ENCODE data around the gene CYP26B1. TPM values are rescaled to one million over a fixed set of nuclear protein-coding genes. Genes with fewer than 3 reads are reported as not detected.
A peak's percentile ranks its signal among the peaks of the same experiment; 100 is the strongest.

The CYP26B1 gene
- not detected for polyA plus RNA-seq

DNA sequence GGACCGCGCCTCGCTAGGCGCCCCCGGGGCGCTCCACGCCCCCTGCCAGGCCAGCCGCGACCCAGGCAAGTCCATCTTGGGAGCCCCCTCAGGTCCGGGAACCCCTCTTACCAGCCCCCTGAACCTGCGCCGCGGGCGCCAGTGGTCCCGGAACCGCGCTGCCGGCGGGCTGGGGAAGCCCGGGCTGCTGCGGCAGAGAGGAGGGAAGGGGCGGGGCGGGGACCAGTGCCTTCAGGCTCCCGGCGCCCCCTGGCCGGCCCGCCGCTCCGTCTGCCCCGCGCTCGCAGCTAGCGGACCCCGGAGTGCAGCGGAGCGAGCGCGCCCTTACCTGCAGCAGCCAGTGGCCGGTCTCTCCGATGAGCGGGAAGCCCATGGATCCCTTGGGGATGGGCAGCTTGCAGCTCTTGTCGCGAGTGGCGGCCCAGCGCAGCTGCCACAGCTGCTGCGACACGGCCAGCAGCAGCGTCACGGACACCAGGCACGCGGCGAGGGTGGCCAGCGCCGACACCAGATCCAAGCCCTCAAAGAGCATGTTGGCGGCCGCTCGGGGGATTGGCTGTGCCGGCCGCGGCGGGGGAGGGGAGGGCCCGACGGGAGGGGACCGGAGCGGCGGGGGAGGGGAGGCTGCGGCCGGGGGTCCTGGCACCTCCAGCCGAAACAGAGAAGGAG lies at the start of gene CYP26B1:
Gene CYP26B1, minus strand, starts transcription at position 560 of the 669 bp plus-strand sequence. Its CDS starts 28 bp downstream, at position 532.
- peak within 1 kb of the TSS; percentile 59 to 87 (median 80) for H3K27ac Mint-ChIP-seq
- H3K4me3 Mint-ChIP-seq, result peak within 1 kb of the TSS; percentile 79 to 95 (median 87)
- H3K36me3 Mint-ChIP-seq, result peaks cover 3% of the 10 kb centered on the region
- H3K4me1 Mint-ChIP-seq, result peaks cover 11 to 24% (median 17%) of the 10 kb centered on the region in 3 donors
- H3K9me3 Mint-ChIP-seq, result peaks cover 0 to 5% (median 0%) of the 10 kb centered on the region in 3 donors
- peaks cover 68% of the 10 kb centered on the region for H3K27me3 Mint-ChIP-seq

- no peak overlapping the region for H3K4me3 Mint-ChIP-seq
- H3K27me3 Mint-ChIP-seq, result no peaks in the 10 kb centered on the region
- peaks cover 0 to 5% (median under 1%) of the 10 kb centered on the region in 3 donors for H3K9me3 Mint-ChIP-seq
- H3K4me1 Mint-ChIP-seq, result no peaks in the 10 kb centered on the region
- H3K36me3 Mint-ChIP-seq, result peaks cover 4% of the 10 kb centered on the region
- no peak overlapping the region for H3K27ac Mint-ChIP-seq
Observed at GRCh38 chr2:72193723-72194122, 46.1 kb upstream of the CYP26B1 start.

DNA sequence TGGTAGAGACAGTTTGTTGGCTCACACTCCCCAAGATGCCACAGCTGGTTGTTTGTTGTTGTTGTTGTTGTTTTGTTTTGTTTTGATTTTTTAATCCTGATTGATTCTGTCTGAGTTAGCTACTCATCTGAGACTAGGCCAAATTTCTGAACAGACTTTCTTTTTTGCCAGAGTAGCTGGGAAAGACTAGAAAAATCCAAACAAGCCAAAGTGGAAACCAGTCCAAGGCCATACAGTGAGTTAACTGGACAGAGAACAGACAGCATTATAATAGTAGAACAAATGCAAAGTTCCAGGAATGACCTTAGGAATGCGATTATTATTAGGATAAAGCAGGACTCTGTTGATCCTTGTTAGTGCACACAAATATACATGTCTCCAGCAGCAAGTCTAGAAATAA lies 43.8 kb upstream of the CYP26B1 start:
- no peaks in the 10 kb centered on the region for H3K27me3 Mint-ChIP-seq
- peaks cover 6% of the 10 kb centered on the region for H3K36me3 Mint-ChIP-seq
- no peak overlapping the region for H3K27ac Mint-ChIP-seq
- H3K4me1 Mint-ChIP-seq, result no peaks in the 10 kb centered on the region
- peaks cover 0 to 8% (median 5%) of the 10 kb centered on the region in 3 donors for H3K9me3 Mint-ChIP-seq
- H3K4me3 Mint-ChIP-seq, result no peak overlapping the region

- H3K9me3 Mint-ChIP-seq, result peaks cover 0 to 8% (median 5%) of the 10 kb centered on the region in 3 donors
- no peaks in the 10 kb centered on the region for H3K27me3 Mint-ChIP-seq
- H3K4me3 Mint-ChIP-seq, result no peak overlapping the region
- no peak overlapping the region for H3K27ac Mint-ChIP-seq
- peaks cover 2% of the 10 kb centered on the region for H3K36me3 Mint-ChIP-seq
- no peaks in the 10 kb centered on the region for H3K4me1 Mint-ChIP-seq
Observed at GRCh38 chr2:72185206-72185605, 37.5 kb upstream of the CYP26B1 start.

GRCh38 chr2:72183466-72183865 lies 35.8 kb upstream of the CYP26B1 start:
- Mint-ChIP-seq H3K36me3 (peaks cover 7% of the 10 kb centered on the region), H3K4me1 (no peaks in the 10 kb centered on the region), H3K9me3 (peaks cover 0 to 3% (median 3%) of the 10 kb centered on the region in 3 donors), H3K27me3 (no peaks in the 10 kb centered on the region), H3K27ac (no peak overlapping the region), H3K4me3 (no peak overlapping the region)

- Mint-ChIP-seq H3K4me3 (no peak overlapping the region), H3K9me3 (peaks cover 0 to 2% (median 0%) of the 10 kb centered on the region in 3 donors), H3K27me3 (no peaks in the 10 kb centered on the region), H3K36me3 (peaks cover 5% of the 10 kb centered on the region), H3K4me1 (no peaks in the 10 kb centered on the region), H3K27ac (no peak overlapping the region)
Observed at GRCh38 chr2:72183016-72183415, 35.4 kb upstream of the CYP26B1 start.

DNA sequence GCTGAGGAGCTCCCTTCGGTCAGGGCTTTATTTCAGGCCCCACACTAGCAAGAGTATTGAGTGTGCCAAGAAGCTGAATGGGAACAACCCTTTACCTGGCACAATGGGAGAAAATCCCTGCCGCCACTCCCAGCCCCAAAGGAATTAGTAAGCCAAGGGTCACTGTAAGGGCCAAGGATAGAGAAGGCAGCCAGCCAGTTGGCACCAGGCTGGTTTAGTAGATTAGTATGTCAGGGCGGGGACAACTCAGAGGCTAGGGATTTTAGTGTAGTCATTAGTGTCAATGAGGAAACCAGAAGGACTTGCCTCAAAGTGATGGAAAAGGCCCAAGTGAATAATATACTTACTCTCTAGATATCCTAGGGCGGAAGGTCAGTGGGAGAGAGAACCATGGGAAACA lies 34.9 kb upstream of the CYP26B1 start:
- Mint-ChIP-seq H3K36me3 (peaks cover 5% of the 10 kb centered on the region), H3K4me1 (no peaks in the 10 kb centered on the region), H3K4me3 (no peak overlapping the region), H3K9me3 (peaks cover 0 to 2% (median 0%) of the 10 kb centered on the region in 3 donors), H3K27me3 (no peaks in the 10 kb centered on the region), H3K27ac (no peak overlapping the region)

DNA sequence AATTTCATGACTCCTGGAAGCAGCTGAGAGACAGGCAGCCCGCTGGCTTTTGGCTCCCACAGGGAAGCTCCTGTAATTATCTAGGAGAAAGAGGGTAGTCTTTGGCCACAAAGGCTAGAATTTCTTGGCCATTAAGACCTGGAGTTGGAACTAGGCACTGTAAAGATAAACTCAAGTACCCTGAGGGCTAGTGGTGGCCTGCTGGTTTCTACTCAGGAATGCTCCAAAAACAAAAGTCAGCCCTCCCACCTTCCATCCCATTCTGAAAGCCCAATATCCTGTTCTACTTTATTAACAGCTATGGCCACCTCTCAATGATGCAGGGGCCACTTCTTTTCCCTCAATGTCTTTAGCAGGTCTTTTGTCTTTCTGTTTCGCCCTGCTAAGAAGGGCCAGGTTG lies 34.0 kb upstream of the CYP26B1 start:
- Mint-ChIP-seq H3K9me3 (no peaks in the 10 kb centered on the region), H3K4me1 (no peaks in the 10 kb centered on the region), H3K4me3 (no peak overlapping the region), H3K27ac (no peak overlapping the region), H3K36me3 (peaks cover 5% of the 10 kb centered on the region), H3K27me3 (no peaks in the 10 kb centered on the region)

- Mint-ChIP-seq H3K9me3 (no peaks in the 10 kb centered on the region), H3K27me3 (no peaks in the 10 kb centered on the region), H3K27ac (no peak overlapping the region), H3K36me3 (peaks cover 7% of the 10 kb centered on the region), H3K4me3 (no peak overlapping the region), H3K4me1 (no peaks in the 10 kb centered on the region)
Observed at GRCh38 chr2:72180351-72180750, 32.7 kb upstream of the CYP26B1 start.

DNA sequence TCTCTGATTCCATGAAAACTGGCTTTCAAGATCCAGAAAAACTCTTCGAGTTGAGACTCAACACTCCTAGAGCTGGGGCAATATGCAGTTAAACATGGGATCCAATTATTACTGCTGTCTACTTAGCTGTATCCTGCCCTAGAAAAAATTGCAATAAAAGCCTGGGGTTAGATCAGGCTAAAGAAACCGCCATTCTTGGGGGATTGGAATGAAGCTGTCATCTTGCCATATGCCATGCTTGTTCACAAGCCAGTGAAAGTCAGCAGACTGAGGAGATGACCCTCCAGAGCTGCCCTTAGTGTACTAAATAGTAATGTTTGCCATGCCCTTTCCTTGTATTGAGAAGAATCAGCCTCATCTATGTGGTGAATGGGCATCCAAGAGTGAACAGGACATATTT lies 30.9 kb upstream of the CYP26B1 start:
- H3K4me1 Mint-ChIP-seq, result no peaks in the 10 kb centered on the region
- no peaks in the 10 kb centered on the region for H3K27me3 Mint-ChIP-seq
- no peak overlapping the region for H3K4me3 Mint-ChIP-seq
- H3K9me3 Mint-ChIP-seq, result no peaks in the 10 kb centered on the region
- H3K27ac Mint-ChIP-seq, result no peak overlapping the region
- H3K36me3 Mint-ChIP-seq, result peaks cover 7% of the 10 kb centered on the region

GRCh38 chr2:72176281-72176680 lies 28.6 kb upstream of the CYP26B1 start:
- Mint-ChIP-seq H3K9me3 (no peaks in the 10 kb centered on the region), H3K36me3 (peaks cover 7% of the 10 kb centered on the region), H3K4me3 (no peak overlapping the region), H3K27ac (no peak overlapping the region), H3K27me3 (no peaks in the 10 kb centered on the region), H3K4me1 (no peaks in the 10 kb centered on the region)

DNA sequence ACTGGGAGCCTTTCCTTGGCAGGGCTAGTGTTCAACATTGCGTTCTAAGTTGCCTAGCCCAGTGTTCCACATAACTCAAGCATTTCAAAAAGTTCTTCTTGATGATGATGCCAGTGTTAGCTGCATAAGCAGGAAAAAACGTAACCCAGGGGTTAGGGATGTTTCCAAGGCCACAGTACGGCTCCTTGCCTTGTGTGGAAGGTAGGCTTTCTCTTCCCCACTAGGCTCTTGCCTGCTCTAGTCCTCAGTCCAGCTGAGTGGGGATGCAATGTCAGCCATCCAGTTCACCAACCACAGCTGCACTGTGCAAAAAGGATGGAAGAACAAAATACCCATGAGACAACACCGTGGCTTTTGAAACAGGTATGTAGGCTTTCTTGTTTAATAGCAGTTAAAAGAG lies 28.0 kb upstream of the CYP26B1 start:
- Mint-ChIP-seq H3K36me3 (peaks cover 7% of the 10 kb centered on the region), H3K27ac (no peak overlapping the region), H3K9me3 (no peaks in the 10 kb centered on the region), H3K27me3 (no peaks in the 10 kb centered on the region), H3K4me1 (no peaks in the 10 kb centered on the region), H3K4me3 (no peak overlapping the region)

DNA sequence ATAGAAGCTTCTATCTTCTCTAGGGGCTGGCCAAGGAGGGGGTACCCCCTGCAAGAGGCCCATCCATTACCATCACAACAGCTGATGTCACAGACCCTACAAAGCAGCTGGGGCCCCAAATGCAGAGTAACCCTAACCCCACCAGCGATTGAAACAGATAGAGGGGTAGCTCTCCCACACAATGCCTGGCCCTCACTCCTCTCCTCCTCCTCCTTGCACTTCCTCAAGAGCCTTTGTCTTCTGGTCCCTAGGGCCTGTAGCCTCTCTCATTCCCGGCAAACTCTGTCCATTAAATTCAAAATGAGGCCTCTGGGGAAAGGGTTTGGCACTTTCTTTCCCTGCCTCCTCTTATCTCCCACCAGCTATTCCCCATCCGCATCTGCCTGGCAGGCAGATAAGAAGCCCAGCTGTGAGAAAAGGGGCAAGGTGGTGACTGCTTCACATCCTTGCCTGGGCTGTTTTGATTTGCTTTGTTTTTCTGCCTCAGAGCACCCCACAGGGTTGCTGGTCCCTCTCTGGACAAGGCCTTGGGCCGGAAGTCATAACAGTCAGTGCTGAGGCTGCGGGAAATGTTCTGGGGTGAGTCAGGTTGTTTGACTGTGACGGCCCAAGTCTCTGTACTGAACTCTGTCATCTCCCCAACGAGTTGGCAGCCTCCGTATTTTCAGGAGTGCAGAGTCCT lies 26.1 kb upstream of the CYP26B1 start:
- peaks cover 4% of the 10 kb centered on the region for H3K36me3 Mint-ChIP-seq
- H3K4me3 Mint-ChIP-seq, result no peak overlapping the region
- H3K9me3 Mint-ChIP-seq, result no peaks in the 10 kb centered on the region
- no peaks in the 10 kb centered on the region for H3K27me3 Mint-ChIP-seq
- H3K27ac Mint-ChIP-seq, result no peak overlapping the region
- no peaks in the 10 kb centered on the region for H3K4me1 Mint-ChIP-seq

- peaks cover 0 to 7% (median 0%) of the 10 kb centered on the region in 3 donors for H3K9me3 Mint-ChIP-seq
- H3K4me1 Mint-ChIP-seq, result no peaks in the 10 kb centered on the region
- no peak overlapping the region for H3K4me3 Mint-ChIP-seq
- no peak overlapping the region for H3K27ac Mint-ChIP-seq
- H3K27me3 Mint-ChIP-seq, result no peaks in the 10 kb centered on the region
- H3K36me3 Mint-ChIP-seq, result peaks cover 2% of the 10 kb centered on the region
Observed at GRCh38 chr2:72172478-72172877, 24.8 kb upstream of the CYP26B1 start.

DNA sequence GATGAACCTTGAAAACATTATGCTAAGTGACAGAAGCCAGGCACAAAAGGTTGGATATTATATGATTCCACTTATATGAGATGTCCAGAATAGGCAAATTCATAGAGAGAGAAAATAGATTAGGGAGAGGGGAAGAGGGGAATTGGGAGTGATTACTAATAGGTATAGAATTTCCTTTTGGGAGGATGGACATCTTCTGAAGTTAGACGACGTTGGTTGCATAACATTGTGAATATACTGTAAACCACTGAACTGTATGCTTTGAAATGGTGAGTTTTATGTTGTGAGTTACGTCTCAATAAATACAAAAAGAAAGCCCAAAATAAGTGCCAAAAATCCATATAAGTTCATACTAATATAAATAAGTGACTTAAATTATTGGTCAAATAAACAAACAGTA lies 18.6 kb upstream of the CYP26B1 start:
- no peaks in the 10 kb centered on the region for H3K36me3 Mint-ChIP-seq
- no peak overlapping the region for H3K4me3 Mint-ChIP-seq
- H3K27ac Mint-ChIP-seq, result no peak overlapping the region
- H3K4me1 Mint-ChIP-seq, result no peaks in the 10 kb centered on the region
- H3K27me3 Mint-ChIP-seq, result peaks cover 5% of the 10 kb centered on the region
- peaks cover 0 to 7% (median 0%) of the 10 kb centered on the region in 3 donors for H3K9me3 Mint-ChIP-seq

GRCh38 chr2:72165792-72166191 lies 18.1 kb upstream of the CYP26B1 start:
- no peak overlapping the region for H3K27ac Mint-ChIP-seq
- H3K4me3 Mint-ChIP-seq, result no peak overlapping the region
- peaks cover 0 to 7% (median 0%) of the 10 kb centered on the region in 3 donors for H3K9me3 Mint-ChIP-seq
- H3K27me3 Mint-ChIP-seq, result peaks cover 5% of the 10 kb centered on the region
- H3K4me1 Mint-ChIP-seq, result no peaks in the 10 kb centered on the region
- no peaks in the 10 kb centered on the region for H3K36me3 Mint-ChIP-seq
